MM.1S (cell line): ENCODE measurements around the gene MSLN.

Experiments
- EZH2 ChIP-seq: fragments of 300-600 bp; sonication (generic); optimal IDR thresholded peaks from 2 replicates; pipeline ENCODE3; 2017; ENCODE audit warnings: low read depth, mild to moderate bottlenecking, antibody characterized with exemption, low read length, mixed read lengths
- EZH2phosphoT487 ChIP-seq: fragments of 300-600 bp; sonication (generic); IDR thresholded peaks from 2 replicates; pipeline ENCODE4 v1.6.1; 2018; ENCODE audit warnings: antibody characterized with exemption, low read length
- TF ChIP-seq, protein P1 (sequence below): fragments of 300-600 bp; sonication (generic); IDR thresholded peaks from 2 replicates; pipeline ENCODE4 v1.5.1; 2016; ENCODE audit warnings: antibody characterized with exemption, low read length, mixed read lengths

DNA sequence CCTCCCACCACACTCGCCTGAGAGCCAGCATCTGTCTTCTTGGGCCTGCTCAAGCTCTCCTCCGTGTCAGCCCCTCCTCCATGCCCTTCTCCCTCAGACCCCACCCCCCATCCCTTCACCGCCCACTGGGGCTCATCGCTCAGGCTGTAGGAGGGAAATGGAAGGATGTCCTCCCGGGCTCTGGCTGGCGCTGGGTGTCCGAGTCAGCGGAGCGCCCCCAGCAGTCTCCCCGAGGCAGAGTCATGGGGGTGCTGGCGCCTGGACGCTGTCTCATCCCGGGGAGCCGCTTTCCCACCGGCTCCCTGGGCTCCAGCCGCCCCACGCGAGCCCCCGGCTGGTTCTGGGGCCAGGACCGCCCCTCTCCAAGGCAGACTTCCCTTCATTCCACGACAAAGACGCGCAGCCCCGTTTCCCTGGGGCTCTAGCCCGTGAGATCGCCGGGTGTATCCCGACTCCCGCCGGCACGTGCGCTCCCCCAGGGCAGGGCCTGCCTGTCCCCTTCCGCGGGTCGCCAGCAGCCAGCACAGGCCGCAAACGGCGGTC is 40.0 kb upstream of the MSLN start:
- TF ChIP-seq, protein P1, sequence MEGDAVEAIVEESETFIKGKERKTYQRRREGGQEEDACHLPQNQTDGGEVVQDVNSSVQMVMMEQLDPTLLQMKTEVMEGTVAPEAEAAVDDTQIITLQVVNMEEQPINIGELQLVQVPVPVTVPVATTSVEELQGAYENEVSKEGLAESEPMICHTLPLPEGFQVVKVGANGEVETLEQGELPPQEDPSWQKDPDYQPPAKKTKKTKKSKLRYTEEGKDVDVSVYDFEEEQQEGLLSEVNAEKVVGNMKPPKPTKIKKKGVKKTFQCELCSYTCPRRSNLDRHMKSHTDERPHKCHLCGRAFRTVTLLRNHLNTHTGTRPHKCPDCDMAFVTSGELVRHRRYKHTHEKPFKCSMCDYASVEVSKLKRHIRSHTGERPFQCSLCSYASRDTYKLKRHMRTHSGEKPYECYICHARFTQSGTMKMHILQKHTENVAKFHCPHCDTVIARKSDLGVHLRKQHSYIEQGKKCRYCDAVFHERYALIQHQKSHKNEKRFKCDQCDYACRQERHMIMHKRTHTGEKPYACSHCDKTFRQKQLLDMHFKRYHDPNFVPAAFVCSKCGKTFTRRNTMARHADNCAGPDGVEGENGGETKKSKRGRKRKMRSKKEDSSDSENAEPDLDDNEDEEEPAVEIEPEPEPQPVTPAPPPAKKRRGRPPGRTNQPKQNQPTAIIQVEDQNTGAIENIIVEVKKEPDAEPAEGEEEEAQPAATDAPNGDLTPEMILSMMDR: peak; percentile 24
- TF ChIP-seq EZH2 (no peak), EZH2phosphoT487 (no peak)
